GM04503 (cell line): ENCODE data around the gene SERPINA12.

Experiments used
- DNase-seq: peaks from one replicate; pipeline ENCODE4 v3.0.0-alpha.2; 2012; ENCODE audit warnings: low read depth

SERPINA12 gene

GRCh38 chr14:94509356-94509755, at the start of gene SERPINA12:
TSS of gene SERPINA12 (minus strand) at chr14:94509469. CDS start at chr14:94498397, 11,072 bp downstream.
- DNase-seq = no peak

GRCh38 chr14:94558842-94559241, 49.6 kb upstream of the SERPINA12 start:
- no peak for DNase-seq

- no peak for DNase-seq
Observed at GRCh38 chr14:94557327-94557726, 48.1 kb upstream of the SERPINA12 start.

GRCh38 chr14:94555991-94556390, 46.7 kb upstream of the SERPINA12 start:
- no peak for DNase-seq

- DNase-seq = no peak
Observed at GRCh38 chr14:94550041-94550440, 40.8 kb upstream of the SERPINA12 start.

GRCh38 chr14:94548999-94549985, 40.0 kb upstream of the SERPINA12 start:
- no peak for DNase-seq

GRCh38 chr14:94548131-94548998, 39.1 kb upstream of the SERPINA12 start:
- no peak for DNase-seq

GRCh38 chr14:94547726-94548125, 38.5 kb upstream of the SERPINA12 start:
- DNase-seq = no peak

- DNase-seq = no peak
Observed at GRCh38 chr14:94547151-94547680, 37.9 kb upstream of the SERPINA12 start.

- DNase-seq = no peak
Observed at GRCh38 chr14:94545131-94545841, 36.0 kb upstream of the SERPINA12 start.

GRCh38 chr14:94544726-94545125, 35.5 kb upstream of the SERPINA12 start:
- no peak for DNase-seq

- DNase-seq = no peak
Observed at GRCh38 chr14:94543449-94544124, 34.3 kb upstream of the SERPINA12 start.

GRCh38 chr14:94542811-94543440, 33.7 kb upstream of the SERPINA12 start:
- DNase-seq = no peak

GRCh38 chr14:94542111-94542810, 33.0 kb upstream of the SERPINA12 start:
- DNase-seq = peak; percentile 7

- DNase-seq = no peak
Observed at GRCh38 chr14:94541234-94541975, 32.1 kb upstream of the SERPINA12 start.

GRCh38 chr14:94540031-94540794, 30.9 kb upstream of the SERPINA12 start:
- DNase-seq = no peak

- no peak for DNase-seq
Observed at GRCh38 chr14:94539181-94539580, 29.9 kb upstream of the SERPINA12 start.

GRCh38 chr14:94538070-94538740, 28.9 kb upstream of the SERPINA12 start:
- no peak for DNase-seq
